Islet precursor cell (in vitro differentiated cells): ENCODE data around the gene SALL2.

Experiments used
- DNase-seq: peaks from one replicate; pipeline ENCODE4 v3.0.0-alpha.2; 2018

Gene SALL2

DNA sequence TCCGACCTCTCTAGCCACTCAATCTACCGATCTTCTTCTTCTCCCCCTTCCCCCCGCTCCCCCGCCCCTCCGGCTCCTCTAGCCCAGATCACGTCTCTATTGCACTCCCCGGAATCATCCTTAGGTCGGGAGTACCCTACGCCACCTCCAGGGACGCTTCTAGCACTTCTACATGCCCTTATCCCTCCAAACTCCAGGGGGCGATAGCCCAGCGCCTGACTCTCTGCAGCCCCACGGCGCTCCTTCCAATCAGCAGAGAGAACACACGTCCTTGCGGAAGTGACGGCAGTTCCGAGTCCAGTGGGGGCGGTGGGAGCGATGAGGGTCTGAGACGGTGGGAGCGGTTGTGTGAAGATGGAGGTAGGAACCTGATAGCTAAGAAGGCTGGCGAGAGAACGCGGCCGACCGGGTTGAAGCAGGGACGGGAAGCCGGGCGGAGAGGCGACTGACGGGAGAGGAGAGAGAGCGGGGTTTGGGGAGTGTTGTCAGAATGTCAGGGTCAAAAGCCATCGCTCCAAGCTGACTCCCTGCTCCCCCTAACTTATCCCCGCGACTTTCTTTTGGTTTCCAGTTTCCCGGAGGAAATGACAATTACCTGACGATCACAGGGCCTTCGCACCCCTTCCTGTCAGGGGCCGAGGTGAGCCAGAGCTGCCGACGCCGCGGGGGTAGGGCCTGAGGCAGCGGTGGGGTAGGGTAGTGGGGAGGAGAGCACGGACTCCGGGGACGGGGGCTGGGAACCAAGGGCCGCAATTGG is 49.0 kb downstream of the SALL2 start, which contains the start of the genes RAB2B and TOX4:
Gene RAB2B, minus strand, starts transcription at position 35 of the 757 bp plus-strand sequence. CDS start 87 bp downstream, outside the sequence.
Gene TOX4, plus strand, starts transcription at position 271 of the 757 bp plus-strand sequence. Its CDS starts 84 bp downstream, at position 355.
- peak; percentile 99 for DNase-seq

DNA sequence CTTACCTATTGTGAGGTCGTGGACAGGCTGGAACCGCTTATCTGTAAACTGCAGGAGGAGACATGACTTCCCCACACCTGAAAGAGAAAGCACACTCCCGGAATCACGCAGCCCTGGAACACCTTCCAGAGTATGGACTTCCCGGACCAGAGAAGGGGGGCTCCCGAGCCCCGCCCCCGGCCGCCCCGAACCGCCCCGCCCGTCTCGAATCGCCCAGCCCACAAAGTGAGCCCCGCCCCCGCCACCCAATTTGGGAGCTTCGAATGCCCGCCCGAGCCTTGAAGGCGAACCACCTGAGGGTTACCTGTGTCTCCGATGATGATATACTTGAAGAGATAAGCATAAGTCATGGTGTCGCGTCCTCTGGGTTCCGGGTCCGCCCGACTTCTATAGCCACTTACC is 49.6 kb downstream of the SALL2 start:
- DNase-seq, result no peak

DNA sequence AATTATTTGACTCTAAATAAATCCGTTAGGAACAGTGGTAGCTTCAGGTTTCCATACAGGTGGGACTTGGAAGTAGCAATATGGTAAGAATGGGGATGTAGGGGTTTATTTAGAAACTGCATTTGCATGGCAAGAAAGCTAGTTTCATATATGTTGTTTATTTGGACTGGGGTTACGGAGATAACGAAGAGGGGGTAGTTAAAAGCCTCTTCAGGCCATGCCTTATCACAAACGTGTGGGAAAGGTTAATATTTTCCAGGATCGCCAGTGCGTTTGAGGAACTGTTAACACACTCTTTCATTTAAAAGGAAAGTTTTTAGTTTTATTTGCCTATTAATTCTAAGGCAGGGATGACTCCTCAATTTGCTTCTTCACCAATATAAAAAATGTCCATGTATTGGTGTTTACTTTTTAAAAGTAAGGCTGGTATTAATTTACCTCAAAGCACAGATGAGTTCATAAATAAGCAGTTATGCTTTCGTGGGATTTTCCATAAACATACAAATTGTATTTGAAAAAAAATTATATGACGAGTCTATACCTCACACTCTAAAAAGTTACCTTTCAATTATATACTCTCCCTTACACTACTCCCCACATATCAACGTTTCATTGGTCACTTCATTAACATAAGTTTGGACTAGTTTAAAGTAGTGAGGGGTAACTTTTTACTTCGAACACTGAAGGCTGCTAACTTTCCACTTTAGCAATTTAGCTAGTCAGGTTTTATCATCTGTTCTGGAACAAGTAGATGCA is 50.2 kb downstream of the SALL2 start:
- no peak for DNase-seq
